Testis (tissue), 2 donors: ENCODE results near the gene PITPNM1.

Experiments
- CTCF ChIP-seq, 3 experiments: fragments of 450-650 bp in 2 of 3; fragments of 200-600 bp in 1 of 3; sonication (generic) in 1 of 3; IDR thresholded peaks; one replicate each; pipeline ENCODE4 v1.5.1; 2016 to 2019; ENCODE audit warnings: antibody characterized with exemption in 3 of 3, mild to moderate bottlenecking in 2 of 3, moderate library complexity in 1 of 3
- POLR2A ChIP-seq: fragments of 450-650 bp; IDR thresholded peaks from one replicate; pipeline ENCODE4 v1.6.1; 2017; ENCODE audit warnings: antibody characterized with exemption, mild to moderate bottlenecking, moderate library complexity

GRCh38 chr11:67532889-67533288 lies 27.7 kb upstream of the PITPNM1 start:
- TF ChIP-seq CTCF (IDR thresholded peaks at IDR 0.05) (no peak), POLR2A (no peak)
